Measurements from ENCODE around the gene MYO1A.
A peak's percentile ranks its signal among the peaks of the same experiment; 100 is the strongest.
"Not testable (repeated sequence)": the region's sequence is repeated elsewhere in the genome, so short reads cannot be mapped to it uniquely, and the experiment has no call there.

Gene MYO1A

GRCh38 chr12:57087691-57088353 lies 37.9 kb upstream of the MYO1A start:
- DNase-seq (ENCODE audit: low read depth in 2 of 2, low spot score in 1 of 2) = peak; percentile 66 to 91

DNA sequence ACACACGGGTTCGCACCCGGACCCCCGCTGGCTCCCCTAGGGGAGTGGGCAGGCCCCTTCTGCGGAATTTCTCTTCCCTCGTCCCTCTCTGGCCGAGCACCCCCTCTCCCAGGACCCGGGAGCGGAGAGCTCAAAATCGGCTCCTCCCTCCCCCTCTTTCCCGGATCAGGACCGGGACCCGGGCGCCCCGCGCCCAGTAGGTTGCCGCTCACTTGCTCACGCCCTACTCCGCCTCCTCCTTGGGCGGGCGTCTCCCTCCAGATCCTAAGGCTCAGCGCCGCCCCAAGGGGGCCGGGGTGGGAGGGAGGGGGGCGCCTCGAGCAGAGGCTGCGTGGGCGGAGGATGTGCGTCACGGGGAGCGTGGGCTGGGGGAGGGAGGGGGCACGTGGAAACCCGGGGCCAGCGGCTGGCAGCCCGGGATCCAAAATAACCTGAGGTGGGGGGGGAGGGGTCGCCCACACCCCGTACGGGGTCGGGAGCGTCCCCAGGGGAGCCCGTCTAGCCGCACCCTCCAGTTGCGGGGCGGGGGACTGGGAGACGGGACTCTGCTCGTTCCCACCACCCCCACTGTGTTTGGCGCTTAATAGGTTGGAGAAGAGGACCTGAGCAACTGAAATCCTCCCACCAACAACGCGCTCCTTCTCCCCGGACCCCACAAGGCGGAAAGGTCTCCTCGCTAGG lies 37.2 kb upstream of the MYO1A start:
- peak; percentile 94 to 98 for DNase-seq (ENCODE audit: low read depth in 2 of 2, low spot score in 1 of 2)

- DNase-seq (ENCODE audit: low read depth in 2 of 2, low spot score in 1 of 2) = peak; percentile 42 to 67
Measured at GRCh38 chr12:57086493-57087009, 36.6 kb upstream of the MYO1A start.

DNA sequence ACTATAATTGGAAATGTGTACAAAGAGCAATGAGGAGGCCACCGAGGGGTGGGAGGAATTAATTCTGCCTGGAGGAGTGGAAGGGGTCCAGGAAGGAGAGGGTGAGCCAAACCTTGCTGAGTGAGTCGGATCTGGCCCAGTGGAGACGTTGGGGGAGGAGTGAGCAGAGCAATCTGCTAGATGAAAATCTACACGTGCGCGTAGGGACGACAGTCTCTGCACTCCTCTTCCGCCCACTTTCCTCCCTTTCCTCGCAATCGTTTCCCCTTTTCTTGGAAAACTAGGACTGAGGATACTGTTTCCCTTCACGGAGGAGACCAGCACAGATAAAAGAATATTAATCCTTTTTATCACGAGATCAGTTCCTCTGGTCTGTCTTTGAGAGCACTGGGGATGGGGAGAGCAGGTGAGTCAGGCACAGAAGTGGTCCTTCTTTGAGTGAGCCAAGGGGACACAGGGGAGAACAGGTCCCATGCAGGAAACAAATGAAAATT lies 36.1 kb upstream of the MYO1A start:
- no peak for DNase-seq (ENCODE audit: low read depth in 2 of 2, low spot score in 1 of 2)

DNA sequence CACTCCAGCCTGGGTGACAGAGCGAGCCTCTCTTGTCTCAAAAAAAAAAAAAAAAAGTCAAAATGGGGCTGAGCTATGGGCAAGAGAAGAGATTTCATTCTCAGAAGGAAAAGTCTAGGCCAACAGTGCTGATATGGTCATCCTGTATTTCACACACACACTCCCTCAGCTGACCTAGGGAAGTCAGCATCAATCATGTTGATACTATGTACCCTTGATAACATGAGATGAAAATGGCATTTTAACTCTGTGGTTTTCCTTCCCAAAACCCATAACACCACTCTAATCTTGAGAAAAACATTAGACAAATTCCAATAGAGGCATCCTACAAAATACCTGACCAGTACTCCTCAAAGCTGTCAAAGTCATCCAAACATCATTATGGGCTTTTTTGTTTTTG lies 30.9 kb upstream of the MYO1A start:
- no peak for DNase-seq (ENCODE audit: low read depth in 2 of 2, low spot score in 1 of 2)

GRCh38 chr12:57079821-57080220 lies 29.9 kb upstream of the MYO1A start:
- no peak for DNase-seq (ENCODE audit: low read depth in 2 of 2, low spot score in 1 of 2)

DNA sequence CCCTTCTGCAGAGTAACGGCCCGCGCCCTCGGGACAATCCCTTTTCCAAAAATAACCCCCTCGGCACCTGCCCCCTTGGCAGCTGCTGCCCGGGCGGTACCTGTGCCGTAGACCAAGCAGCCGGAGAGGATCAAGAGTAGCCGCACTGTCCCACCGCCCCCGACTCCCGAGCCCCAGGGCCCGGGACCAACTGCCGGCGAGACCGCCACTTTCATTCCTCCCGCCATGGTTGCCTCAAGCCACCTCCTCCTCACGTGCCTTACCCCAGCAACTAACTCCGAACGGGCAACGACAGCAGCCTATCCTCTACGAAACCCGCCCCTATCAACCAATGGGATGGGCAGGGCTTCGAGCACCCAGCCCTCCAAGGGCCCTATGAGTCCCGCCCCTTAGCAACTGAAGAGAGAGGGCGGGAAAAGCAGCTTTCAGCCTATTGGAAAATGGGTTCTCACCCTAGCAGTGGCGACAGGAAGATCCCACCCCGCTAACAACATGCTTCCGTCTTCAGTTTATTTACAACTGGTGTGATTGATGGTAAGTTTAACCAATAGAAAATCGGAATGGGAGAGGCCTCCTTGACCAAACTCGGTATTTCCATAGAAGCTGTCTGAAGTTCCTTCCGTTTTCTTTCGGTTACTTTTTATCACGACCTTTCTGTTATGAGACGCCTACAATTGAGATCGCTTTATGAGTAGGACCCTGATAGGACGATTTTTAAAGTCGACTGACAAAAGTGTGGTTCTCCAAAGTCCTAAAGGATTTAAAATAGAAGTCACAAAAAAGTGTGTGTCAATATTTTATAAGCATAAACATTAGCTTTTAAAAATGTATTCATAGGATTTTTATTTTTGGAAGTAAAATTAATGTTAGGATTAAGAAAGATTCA lies 28.8 kb upstream of the MYO1A start, which contains the start of gene NEMP1:
Gene NEMP1 (minus strand): TSS at position 273 of the 886 bp plus-strand sequence. CDS start 46 bp downstream, at position 227.
- DNase-seq (ENCODE audit: low read depth in 2 of 2, low spot score in 1 of 2) = peak; percentile 88 to 92

GRCh38 chr12:57073566-57074450 lies 23.9 kb upstream of the MYO1A start:
- DNase-seq (ENCODE audit: low read depth in 2 of 2, low spot score in 1 of 2) = not testable (repeated sequence)

- no peak for DNase-seq (ENCODE audit: low read depth in 2 of 2, low spot score in 1 of 2)
Measured at GRCh38 chr12:57072661-57073060, 22.7 kb upstream of the MYO1A start.

DNA sequence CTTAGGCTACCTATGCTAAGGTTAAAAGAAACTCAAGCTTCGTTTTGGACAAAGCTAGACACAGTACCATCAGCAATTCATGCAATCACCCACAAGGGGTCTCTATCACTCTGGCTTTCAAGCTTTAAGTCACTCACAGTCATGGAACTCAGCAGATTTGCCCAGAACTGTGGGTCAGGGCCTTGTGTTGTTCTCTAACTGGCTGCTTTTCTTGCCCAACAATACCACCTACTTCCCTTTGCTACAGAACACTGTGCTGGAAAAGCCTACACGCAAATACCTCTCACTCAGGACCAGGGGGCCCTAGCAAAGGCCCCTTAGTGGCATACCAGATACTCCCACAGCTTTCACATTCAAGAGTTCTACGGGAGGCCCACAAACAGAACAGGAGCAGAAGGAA lies 19.6 kb upstream of the MYO1A start:
- no peak for DNase-seq (ENCODE audit: low read depth in 2 of 2, low spot score in 1 of 2)

DNA sequence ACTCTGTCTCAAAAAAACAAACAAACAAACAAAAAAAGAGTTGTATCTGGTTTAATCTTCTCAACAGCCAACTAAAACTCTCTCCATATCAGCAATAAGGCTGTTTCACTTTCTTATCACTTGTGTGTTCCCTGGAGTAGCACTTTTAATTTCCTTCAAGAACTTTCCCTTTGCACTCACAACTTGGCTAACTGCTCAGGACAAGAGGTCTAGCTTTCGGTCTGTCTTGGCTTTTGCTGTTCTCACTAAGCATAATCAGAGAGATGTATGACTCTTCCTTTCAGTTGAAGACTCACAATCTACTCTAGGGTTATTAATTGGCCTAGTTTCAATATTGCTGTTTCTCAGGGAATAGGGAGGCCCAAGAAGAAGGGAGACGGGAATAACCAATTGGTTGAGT lies 16.3 kb upstream of the MYO1A start:
- DNase-seq (ENCODE audit: low read depth in 2 of 2, low spot score in 1 of 2) = no peak

DNA sequence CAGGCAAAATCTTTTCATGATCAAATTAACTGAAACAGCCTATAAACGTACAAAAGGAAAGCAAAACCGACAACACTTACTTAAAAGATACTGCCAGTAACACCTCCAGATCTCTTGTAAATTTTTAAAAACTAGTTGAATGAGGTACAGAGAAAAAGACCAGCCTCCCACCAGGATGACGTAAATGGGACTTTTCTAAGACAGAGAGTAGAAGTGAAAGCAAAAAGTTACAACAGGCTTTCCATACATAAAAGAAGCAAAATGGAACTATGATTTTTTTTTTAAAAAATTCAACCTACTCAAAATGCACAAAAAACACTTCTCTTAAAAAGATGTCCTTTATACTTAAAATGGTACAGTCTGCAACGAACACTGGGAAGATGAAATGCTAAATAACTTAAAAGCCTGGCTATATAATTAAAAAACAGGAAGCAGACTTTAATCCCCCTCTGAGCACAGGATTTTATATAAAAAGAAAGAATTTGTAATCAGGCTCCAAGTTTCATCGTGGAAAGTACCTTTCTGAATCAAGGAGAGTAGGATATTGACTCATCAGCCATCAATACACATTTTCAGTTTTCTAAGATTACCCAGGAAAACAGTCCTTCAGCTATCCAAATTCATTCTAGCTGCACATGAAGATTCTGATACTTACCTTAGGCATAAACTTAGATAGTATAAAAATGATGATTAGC lies 14.2 kb upstream of the MYO1A start:
- peak in 1 of 2 donors; percentile 24 for DNase-seq (ENCODE audit: low read depth in 2 of 2, low spot score in 1 of 2)

GRCh38 chr12:57058454-57058853 lies 8.5 kb upstream of the MYO1A start:
- DNase-seq (ENCODE audit: low read depth in 2 of 2, low spot score in 1 of 2) = no peak

DNA sequence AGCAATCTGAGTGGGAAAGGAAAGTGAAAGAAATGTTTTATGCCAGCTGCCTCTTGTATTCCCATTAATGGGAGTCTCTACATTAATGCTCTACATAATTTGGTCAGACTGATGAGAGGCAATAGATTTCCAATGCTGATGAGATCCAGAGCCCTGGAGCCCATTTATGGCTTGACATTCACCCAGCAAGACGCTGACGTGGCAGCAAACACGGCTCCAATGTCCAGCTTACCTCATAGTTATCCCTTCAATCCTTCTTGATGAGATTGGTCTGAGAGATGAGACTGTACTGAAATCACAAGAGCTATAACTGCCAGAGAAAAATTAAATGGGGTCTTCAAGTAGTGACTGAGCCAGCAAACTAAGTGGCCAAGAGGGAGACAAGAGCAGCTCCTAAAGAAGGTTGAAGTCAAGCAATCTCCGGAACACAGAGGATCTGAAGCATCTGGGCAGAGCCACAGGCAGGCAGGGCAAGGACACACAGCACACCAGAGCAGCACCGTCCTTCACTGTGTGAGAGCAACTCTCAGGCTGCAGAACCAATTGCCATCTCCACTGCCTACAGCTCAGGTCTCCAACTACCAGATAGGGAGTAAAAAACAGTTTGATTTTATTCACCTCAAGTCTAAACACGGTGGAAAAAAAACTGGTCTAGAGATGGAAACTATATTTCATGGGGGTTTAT lies 7.3 kb upstream of the MYO1A start:
- no peak for DNase-seq (ENCODE audit: low read depth in 2 of 2, low spot score in 1 of 2)

DNA sequence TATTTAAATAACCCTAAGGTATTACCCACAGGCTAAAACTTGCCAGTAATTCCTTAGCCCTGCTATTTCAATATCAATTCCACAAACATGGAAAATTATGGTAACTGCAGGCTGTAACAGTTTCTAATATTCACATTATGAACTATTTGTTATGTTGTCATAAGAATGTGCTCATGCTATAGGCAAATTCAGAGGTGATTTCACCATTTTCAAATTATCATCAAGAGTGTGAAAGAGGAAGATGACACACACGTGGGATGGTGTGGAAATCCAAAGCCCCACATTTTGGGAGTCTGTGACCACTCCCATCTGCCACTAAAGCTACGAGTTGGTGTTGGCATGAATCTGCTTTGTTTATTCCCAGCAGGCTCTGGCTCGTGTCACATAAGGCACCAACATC lies 5.9 kb upstream of the MYO1A start:
- no peak for DNase-seq (ENCODE audit: low read depth in 2 of 2, low spot score in 1 of 2)

- not testable (repeated sequence) for DNase-seq (ENCODE audit: low read depth in 2 of 2, low spot score in 1 of 2)
Measured at GRCh38 chr12:57053901-57054300, 4.0 kb upstream of the MYO1A start.

GRCh38 chr12:57053146-57053545 lies 3.2 kb upstream of the MYO1A start:
- DNase-seq (ENCODE audit: low read depth in 2 of 2, low spot score in 1 of 2) = not testable (repeated sequence)

DNA sequence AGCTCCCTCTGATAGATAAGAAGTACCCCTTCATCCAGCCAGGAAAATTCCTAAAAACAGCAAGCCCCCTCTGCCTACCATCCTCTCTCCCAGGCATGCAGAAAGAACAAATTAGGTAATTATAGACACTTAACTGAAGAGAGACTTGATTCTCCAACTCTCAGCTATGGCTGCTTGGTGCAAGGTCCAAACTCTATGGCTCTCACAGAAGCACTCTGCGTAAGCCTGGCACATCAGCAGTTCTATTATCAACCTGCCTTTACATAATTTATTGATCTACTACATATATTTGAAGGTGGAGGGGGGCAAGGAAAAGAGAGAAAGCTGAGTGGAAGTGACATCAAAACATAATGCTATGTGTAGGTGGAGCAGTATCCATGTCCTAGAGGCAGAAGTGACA lies 1.1 kb upstream of the MYO1A start:
- DNase-seq (ENCODE audit: low read depth in 2 of 2, low spot score in 1 of 2) = no peak

- DNase-seq (ENCODE audit: low read depth in 2 of 2, low spot score in 1 of 2) = no peak
Measured at GRCh38 chr12:57049119-57049446, 846 bp downstream of the MYO1A start.

All from stimulated activated CD8-positive, alpha-beta memory T cell treated with anti-CD3 and anti-CD28 coated beads, Interleukin-4, amount 100 ng/mL, for 4 hours (primary cell).